ENCODE data around the gene ST3GAL5.

Gene ST3GAL5

DNA sequence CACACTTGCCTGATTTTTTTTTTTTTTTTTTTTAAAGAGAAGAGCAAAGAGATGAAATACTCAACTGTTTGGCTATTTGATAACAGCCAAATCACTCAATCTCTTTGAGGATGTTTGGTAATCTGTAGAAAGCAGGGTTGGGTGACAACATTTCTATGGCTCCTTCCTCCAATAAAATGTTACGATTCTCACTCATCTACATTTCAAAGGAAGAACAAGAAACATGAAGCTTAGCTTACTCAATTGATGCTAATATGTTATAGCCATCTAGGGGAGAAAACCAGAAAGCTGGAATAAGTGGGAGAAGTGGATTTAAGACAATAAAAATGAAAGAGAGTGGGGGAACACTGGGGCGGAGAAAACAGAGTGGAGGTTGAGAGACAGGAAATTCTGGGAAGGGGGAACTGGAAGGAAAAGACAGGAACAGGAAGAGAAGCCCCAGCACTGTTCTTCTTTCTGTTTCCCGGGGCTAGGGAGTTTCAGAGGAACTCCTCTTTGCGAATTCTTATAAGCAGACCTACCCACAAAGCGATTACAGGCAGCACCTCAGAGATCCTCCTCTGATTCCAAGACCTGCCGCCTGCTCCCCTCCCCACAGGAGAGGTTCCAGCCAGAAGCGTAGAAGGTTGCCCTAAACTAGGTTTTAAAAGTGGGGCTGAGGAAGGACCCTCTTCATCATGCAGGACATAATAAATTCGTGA, 13.3 kb downstream of the ST3GAL5 start:
- H3K4me1 Mint-ChIP-seq, result peaks cover 58% of the 10 kb centered on the region

DNA sequence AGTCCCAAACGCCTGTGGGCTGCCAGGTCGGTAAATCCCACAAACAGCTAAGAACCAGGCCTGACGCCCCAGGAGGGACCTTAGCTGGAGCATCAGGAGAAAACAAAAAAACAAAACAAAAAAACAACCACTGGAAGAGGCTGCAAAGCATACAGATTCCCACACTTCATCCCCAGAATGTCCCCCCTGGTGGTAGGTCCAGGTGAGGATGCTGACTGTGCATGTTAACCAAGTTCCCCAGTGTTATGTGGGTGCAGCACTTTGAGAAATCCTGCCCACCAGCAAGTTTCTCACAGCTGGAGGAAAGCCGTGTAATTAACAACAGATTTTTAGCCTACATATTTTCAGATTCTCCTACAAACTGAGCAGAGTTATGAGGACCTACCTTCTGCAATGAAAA, 15.1 kb downstream of the ST3GAL5 start:
- Mint-ChIP-seq H3K27me3 (no peaks in the 10 kb centered on the region), H3K4me3 (no peak overlapping the region), H3K27ac (peak overlapping the region; percentile 39), H3K36me3 (peaks cover 47% of the 10 kb centered on the region), H3K4me1 (peaks cover 43% of the 10 kb centered on the region), H3K9me3 (no peaks in the 10 kb centered on the region)
- CTCF ChIA-PET, result interaction anchor here (1.0 to 1.2 kb wide), 3 partner anchors 14 to 33 kb away, joined by 3 to 4 read pairs (median 3); no protein-coding TSS in a partner anchor
- peak; percentile 28 for DNase-seq

More for the DNA sequence above, 13.3 kb downstream of the ST3GAL5 start:
- CTCF ChIA-PET, result interaction anchor here (0.7 kb wide), 1 partner anchor 64 kb away, joined by 4 read pairs; no protein-coding TSS in a partner anchor
- H3K4me3 Mint-ChIP-seq, result no peak overlapping the region
- H3K36me3 Mint-ChIP-seq, result peaks cover 48% of the 10 kb centered on the region
- DNase-seq, result no peak
- H3K27ac Mint-ChIP-seq, result no peak overlapping the region
- H3K9me3 Mint-ChIP-seq, result no peaks in the 10 kb centered on the region
- H3K27me3 Mint-ChIP-seq, result no peaks in the 10 kb centered on the region

GRCh38 chr2:85872536-85873161, 16.1 kb downstream of the ST3GAL5 start:
- H3K9me3 Mint-ChIP-seq, result no peaks in the 10 kb centered on the region
- H3K4me1 Mint-ChIP-seq, result peaks cover 40% of the 10 kb centered on the region
- peaks cover 48% of the 10 kb centered on the region for H3K36me3 Mint-ChIP-seq
- no peak overlapping the region for H3K4me3 Mint-ChIP-seq
- no peak overlapping the region for H3K27ac Mint-ChIP-seq
- H3K27me3 Mint-ChIP-seq, result no peaks in the 10 kb centered on the region
- CTCF ChIA-PET, result interaction anchor here (1.2 kb wide), 1 partner anchor 20 kb away, joined by 4 read pairs; no protein-coding TSS in a partner anchor
- DNase-seq, result no peak

DNA sequence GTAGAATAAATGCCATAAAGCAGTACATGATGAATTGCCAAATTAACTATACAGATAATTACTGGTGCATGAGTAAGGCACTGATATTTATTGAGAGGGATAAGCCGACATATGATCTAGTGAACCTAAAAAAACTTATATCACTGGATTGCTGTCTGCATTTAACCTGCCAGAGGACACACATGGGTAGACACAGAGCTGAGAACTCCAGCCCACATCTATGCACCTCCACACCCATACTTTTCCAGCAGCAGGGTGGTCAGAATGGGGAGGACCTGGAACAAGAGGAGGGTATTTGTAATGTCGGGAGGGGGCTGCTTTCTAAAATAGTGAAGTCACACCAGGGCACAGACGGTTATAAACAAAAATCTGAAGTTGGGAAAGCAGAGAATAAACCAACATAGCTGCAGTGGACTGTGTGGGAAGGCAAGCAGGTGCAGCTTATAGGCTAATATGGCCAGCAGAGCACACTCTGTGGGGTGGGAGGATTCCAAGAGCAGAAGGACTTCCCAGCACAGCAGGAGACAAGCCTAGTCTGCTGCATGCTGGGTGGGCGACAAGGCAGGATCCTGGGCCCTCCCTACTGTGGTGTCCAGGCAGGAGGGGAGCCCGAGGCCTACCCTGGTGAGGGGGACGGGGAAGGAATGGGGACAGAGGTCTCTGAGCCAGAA, 17.2 kb downstream of the ST3GAL5 start:
- Mint-ChIP-seq H3K27me3 (no peaks in the 10 kb centered on the region), H3K27ac (no peak overlapping the region), H3K9me3 (no peaks in the 10 kb centered on the region), H3K4me1 (peaks cover 38% of the 10 kb centered on the region), H3K4me3 (no peak overlapping the region), H3K36me3 (peaks cover 46% of the 10 kb centered on the region)
- CTCF ChIA-PET, result interaction anchor here (1.6 kb wide), 1 partner anchor 44 kb away, joined by 4 read pairs; no protein-coding TSS in a partner anchor
- no peak for DNase-seq

- CTCF ChIA-PET, result interaction anchor here (0.7 to 0.8 kb wide), 2 partner anchors 41 to 231 kb away, joined by 3 read pairs; no protein-coding TSS in a partner anchor
- Mint-ChIP-seq H3K36me3 (peaks cover 51% of the 10 kb centered on the region), H3K4me1 (peaks cover 35% of the 10 kb centered on the region), H3K4me3 (no peak overlapping the region), H3K27ac (no peak overlapping the region), H3K9me3 (no peaks in the 10 kb centered on the region), H3K27me3 (no peaks in the 10 kb centered on the region)
- no peak for DNase-seq
These were observed 20.0 kb downstream of the ST3GAL5 start for GRCh38 chr2:85868822-85869221.

DNA sequence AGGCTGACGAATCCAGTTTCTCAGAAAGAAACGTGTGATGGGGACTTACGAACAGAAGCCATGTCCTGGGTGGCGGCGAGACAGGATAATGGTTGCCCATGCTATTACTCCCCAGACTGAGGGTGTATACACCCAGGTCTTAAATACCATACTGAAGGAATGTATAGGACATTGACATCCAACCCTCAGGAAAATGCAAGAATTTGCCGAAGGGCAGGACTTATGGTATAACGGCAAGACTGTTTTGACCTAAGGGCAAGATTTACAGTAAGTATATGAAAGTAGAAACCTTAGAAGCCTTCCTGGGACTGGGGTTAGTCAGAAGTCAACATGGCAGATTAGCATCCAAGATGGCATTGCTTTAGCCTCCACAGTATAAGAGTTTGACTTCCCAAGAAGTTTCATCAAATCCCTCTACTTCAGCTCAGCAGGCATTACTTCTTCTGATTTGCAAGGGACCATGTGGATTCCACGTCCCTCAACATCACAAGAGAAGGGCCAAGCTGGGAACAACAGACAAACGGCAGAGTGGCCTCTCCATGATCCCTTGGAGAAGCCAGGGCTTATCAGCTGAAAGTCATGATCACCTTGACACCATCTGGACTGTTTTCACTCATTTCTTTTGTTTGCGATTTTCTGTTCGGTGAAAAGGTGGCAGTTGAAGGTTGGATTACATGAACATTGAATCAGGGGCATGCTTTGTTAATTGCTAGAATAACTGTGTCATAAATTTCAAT, 21.1 kb downstream of the ST3GAL5 start:
- CTCF ChIA-PET, result interaction anchor here (0.7 to 0.8 kb wide), 2 partner anchors 21 to 40 kb away, joined by 3 read pairs; partner anchors contain the start of gene ST3GAL5

GRCh38 chr2:85867121-85867520, 21.7 kb downstream of the ST3GAL5 start:
- H3K36me3 Mint-ChIP-seq, result peaks cover 59% of the 10 kb centered on the region
- DNase-seq, result no peak
- H3K27me3 Mint-ChIP-seq, result no peaks in the 10 kb centered on the region
- no peaks in the 10 kb centered on the region for H3K9me3 Mint-ChIP-seq
- no peak overlapping the region for H3K27ac Mint-ChIP-seq
- CTCF ChIA-PET, result interaction anchor here (0.6 to 1.5 kb wide), 2 partner anchors 196 to 211 kb away, joined by 3 to 5 read pairs; no protein-coding TSS in a partner anchor
- H3K4me3 Mint-ChIP-seq, result no peak overlapping the region
- peaks cover 42% of the 10 kb centered on the region for H3K4me1 Mint-ChIP-seq

More for the DNA sequence above, 21.1 kb downstream of the ST3GAL5 start:
- Mint-ChIP-seq H3K27ac (no peak overlapping the region), H3K4me1 (peaks cover 38% of the 10 kb centered on the region), H3K9me3 (no peaks in the 10 kb centered on the region), H3K27me3 (no peaks in the 10 kb centered on the region), H3K36me3 (peaks cover 54% of the 10 kb centered on the region), H3K4me3 (no peak overlapping the region)
- no peak for DNase-seq

GRCh38 chr2:85866165-85866659, 22.6 kb downstream of the ST3GAL5 start:
- no peaks in the 10 kb centered on the region for H3K9me3 Mint-ChIP-seq
- CTCF ChIA-PET, result interaction anchor here (0.6 to 1.5 kb wide), 3 partner anchors 21 to 212 kb away, joined by 3 to 5 read pairs (median 3); no protein-coding TSS in a partner anchor
- no peaks in the 10 kb centered on the region for H3K27me3 Mint-ChIP-seq
- no peak overlapping the region for H3K4me3 Mint-ChIP-seq
- no peak overlapping the region for H3K27ac Mint-ChIP-seq
- peaks cover 59% of the 10 kb centered on the region for H3K36me3 Mint-ChIP-seq
- no peak for DNase-seq
- H3K4me1 Mint-ChIP-seq, result peaks cover 52% of the 10 kb centered on the region

GRCh38 chr2:85865539-85866164, 23.1 kb downstream of the ST3GAL5 start:
- DNase-seq, result no peak
- H3K27ac Mint-ChIP-seq, result peak overlapping the region; percentile 7
- H3K9me3 Mint-ChIP-seq, result no peaks in the 10 kb centered on the region
- CTCF ChIA-PET, result interaction anchor here (1.2 to 1.5 kb wide), 4 partner anchors 13 to 214 kb away, joined by 3 to 5 read pairs (median 4); no protein-coding TSS in a partner anchor
- peaks cover 65% of the 10 kb centered on the region for H3K36me3 Mint-ChIP-seq
- peaks cover 57% of the 10 kb centered on the region for H3K4me1 Mint-ChIP-seq
- H3K27me3 Mint-ChIP-seq, result no peaks in the 10 kb centered on the region
- no peak overlapping the region for H3K4me3 Mint-ChIP-seq

GRCh38 chr2:85864654-85865053, 24.1 kb downstream of the ST3GAL5 start:
- CTCF ChIA-PET, result interaction anchor here (1.2 kb wide), 2 partner anchors 12 to 215 kb away, joined by 3 to 5 read pairs; no protein-coding TSS in a partner anchor

DNA sequence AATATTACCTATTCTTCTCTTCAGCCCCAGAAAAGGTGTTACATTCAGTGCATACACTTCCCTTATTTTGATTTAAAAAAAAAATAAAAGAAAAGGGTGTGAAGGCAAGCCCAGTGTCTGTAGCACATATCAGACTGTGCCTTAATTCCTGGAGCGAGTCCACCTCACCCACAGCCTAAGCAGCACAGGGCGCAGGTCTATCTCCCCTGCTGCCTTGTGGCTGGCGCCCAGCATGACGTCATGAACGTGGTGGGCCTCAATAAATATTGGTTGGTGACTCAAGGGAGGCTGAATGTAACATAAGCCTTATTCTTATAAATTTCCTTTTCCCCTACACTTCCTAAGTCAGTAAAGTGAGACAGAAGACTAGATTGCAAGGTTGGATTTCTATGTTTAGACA, 26.4 kb downstream of the ST3GAL5 start:
- Mint-ChIP-seq H3K27ac (peak overlapping the region; percentile 89), H3K9me3 (no peaks in the 10 kb centered on the region), H3K4me3 (no peak overlapping the region), H3K27me3 (no peaks in the 10 kb centered on the region), H3K4me1 (peaks cover 66% of the 10 kb centered on the region), H3K36me3 (peaks cover 71% of the 10 kb centered on the region)
- CTCF ChIA-PET, result interaction anchor here (1.1 kb wide), 1 partner anchor 218 kb away, joined by 4 read pairs; no protein-coding TSS in a partner anchor
- no peak for DNase-seq

More at GRCh38 chr2:85864654-85865053, 24.1 kb downstream of the ST3GAL5 start:
- H3K27ac Mint-ChIP-seq, result no peak overlapping the region
- no peak overlapping the region for H3K4me3 Mint-ChIP-seq
- peaks cover 64% of the 10 kb centered on the region for H3K4me1 Mint-ChIP-seq
- no peaks in the 10 kb centered on the region for H3K9me3 Mint-ChIP-seq
- no peaks in the 10 kb centered on the region for H3K27me3 Mint-ChIP-seq
- H3K36me3 Mint-ChIP-seq, result peaks cover 66% of the 10 kb centered on the region
- no peak for DNase-seq

DNA sequence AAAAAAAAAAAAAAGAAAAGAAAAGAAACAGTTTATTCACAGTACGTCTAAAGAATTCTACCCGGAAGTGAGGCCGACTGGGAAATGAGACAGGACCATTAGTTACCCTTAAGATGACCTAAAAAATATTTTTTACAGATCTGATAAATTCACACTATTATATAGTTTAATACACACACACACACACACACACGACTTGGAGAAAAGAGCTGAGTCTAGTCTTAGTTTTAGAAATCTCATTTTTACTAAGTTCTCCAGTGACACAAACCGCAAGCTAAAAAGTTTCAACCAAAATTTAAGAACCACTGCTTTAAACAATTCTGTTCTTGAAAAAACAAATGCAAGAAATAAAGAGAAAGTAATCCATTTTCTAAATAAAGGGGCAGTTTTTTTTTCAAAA, 27.1 kb downstream of the ST3GAL5 start:
- H3K4me3 Mint-ChIP-seq, result peak overlapping the region; percentile 1
- H3K27me3 Mint-ChIP-seq, result no peaks in the 10 kb centered on the region
- H3K36me3 Mint-ChIP-seq, result peaks cover 69% of the 10 kb centered on the region
- CTCF ChIA-PET, result interaction anchor here (1.1 kb wide), 1 partner anchor 28 kb away, joined by 3 read pairs; no protein-coding TSS in a partner anchor
- peaks cover 60% of the 10 kb centered on the region for H3K4me1 Mint-ChIP-seq
- H3K9me3 Mint-ChIP-seq, result no peaks in the 10 kb centered on the region
- no peak for DNase-seq
- peak overlapping the region; percentile 89 for H3K27ac Mint-ChIP-seq

DNA sequence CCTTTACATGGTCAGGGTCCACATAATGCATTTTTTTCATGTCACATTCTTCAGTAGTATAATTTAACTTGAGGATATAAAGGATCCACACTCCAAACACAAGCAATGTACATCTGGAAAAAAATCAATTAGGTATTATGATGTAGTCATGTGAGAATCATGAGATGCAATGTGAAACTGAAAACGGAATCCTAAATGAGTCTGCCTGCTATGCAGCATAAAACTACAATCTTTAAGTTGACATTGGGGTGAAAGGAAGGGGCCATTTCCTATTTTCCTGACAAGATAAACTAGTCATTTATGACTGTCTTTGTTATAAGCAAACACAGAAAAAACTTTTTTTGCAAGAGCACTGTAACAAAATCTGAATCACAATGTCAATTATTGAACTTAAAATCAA, 27.6 kb downstream of the ST3GAL5 start:
- peaks cover 56% of the 10 kb centered on the region for H3K4me1 Mint-ChIP-seq
- no peaks in the 10 kb centered on the region for H3K27me3 Mint-ChIP-seq
- peaks cover under 1% of the 10 kb centered on the region for H3K9me3 Mint-ChIP-seq
- H3K36me3 Mint-ChIP-seq, result peaks cover 69% of the 10 kb centered on the region
- H3K4me3 Mint-ChIP-seq, result peak overlapping the region; percentile 1
- no peak for DNase-seq
- peak overlapping the region; percentile 89 for H3K27ac Mint-ChIP-seq
- CTCF ChIA-PET, result interaction anchor here (1.1 kb wide), 1 partner anchor 28 kb away, joined by 3 read pairs; no protein-coding TSS in a partner anchor

Measured in activated naive CD4-positive, alpha-beta T cell treated with anti-CD3 and anti-CD28 coated beads, Interleukin-2, amount 10 ng/mL, durations not matched to agents 7 days and 5 days (primary cell).